DMS153 treated with DMSO at 0.1 percent for 48 hours (cell line): ENCODE results near the gene PSMB3.
A peak's percentile ranks its signal among the peaks of the same experiment; 100 is the strongest.
"Not testable (repeated sequence)": the region's sequence is repeated elsewhere in the genome, so short reads cannot be mapped to it uniquely, and the experiment has no call there.

ENCODE experiments used
- DNase-seq: peaks from one replicate; lab custom pipeline; 2025; ENCODE audit not compliant: unreplicated experiment; lab: John Stamatoyannopoulos, UW

PSMB3 gene

GRCh38 chr17:38748149-38748891, 4.2 kb upstream of the PSMB3 start, which contains the start of gene PCGF2:
TSS of gene PCGF2 (minus strand) at chr17:38748336. CDS start at chr17:38740402, 7,934 bp downstream.
- DNase-seq: peak; percentile 73

DNA sequence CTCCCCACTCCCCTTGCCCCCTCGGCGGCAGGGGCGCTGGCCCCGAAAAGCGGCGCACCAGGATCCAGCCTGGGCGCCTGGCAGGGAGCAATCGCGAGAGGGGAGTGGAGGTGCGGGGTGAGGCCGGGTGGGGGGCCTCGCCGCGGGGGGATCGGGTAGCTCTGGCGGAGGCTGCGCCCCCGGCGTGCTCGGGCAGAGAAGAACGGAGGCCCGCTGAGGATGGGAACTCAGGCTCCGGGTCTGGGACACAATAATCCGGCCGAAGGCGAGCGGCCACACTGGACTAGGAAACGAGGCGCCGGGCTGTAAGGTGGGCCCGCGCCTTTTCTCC, 3.7 kb upstream of the PSMB3 start:
- DNase-seq: no peak

- peak; percentile 34 for DNase-seq
Observed at GRCh38 chr17:38749223-38750043, 3.1 kb upstream of the PSMB3 start.

- DNase-seq: no peak
Observed at GRCh38 chr17:38750044-38750311, 2.6 kb upstream of the PSMB3 start.

DNA sequence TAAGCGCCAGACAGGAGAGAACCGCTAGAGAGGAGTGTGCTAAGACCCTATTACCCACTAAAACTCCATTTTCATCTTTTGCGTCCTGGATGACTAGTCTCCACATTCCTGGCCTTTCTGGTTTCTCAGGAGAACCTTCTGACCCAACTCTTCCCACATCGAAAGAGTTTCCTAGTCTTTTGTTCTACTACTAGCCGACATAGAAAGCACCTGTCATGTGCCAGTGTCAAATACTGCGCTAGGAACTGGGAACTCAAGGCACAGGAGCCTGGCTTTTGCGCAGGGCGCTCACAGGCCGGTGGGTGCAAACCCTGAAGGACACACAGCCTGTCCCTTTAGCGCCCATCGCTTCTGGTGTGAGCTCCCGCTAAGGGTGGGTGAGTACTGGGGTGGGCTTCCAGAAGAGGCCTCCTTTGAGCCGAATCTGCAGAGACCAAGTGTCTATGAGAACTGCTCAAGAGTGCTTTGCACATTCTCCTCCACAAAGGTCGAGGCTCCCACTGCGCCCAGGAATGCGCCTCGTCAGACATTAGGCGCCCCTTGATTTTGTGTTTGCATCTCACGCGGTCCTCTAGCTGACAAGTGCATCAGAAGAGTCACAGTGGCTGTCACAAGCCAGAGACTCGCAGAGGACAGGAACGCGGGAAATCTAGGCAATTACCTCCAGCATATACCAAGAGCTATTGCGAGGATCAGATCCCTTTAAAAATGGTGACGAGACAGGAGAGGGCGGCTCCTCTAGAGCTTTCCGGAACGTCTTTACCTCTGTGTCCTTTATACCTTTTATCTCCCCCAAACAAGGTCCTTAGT, 2.0 kb upstream of the PSMB3 start:
- DNase-seq: peak; percentile 35

DNA sequence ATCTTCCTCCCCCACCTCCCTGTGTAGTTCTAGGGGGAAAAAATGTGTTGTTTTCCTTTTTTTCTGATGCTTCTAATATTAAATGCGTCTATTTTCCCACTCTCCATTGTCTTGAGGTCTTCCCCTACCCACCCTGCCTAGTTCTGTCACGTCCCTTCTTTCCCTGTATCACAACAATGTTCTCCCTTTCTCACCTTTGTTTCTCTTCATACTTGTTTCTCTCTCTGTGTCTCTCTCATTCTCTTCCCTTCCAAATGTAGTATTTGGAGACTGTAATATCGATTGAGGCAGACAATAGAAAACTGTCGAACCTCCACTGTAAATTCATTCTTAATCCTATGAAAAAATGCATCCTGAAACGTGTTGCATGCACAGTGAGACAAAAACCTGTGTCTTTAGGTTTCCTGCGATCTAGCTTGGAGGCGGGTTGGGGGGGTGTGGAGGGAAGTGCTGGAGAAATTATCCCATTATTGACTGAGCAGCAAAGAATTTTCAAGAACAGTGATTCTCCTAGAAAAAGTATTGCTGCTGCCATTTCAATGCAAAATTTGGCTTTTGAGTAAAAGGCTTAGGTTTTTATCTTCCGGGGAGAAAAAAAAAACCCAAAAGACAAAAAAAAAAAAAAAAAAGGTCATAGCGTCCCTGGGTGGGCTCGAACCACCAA, 1.3 kb upstream of the PSMB3 start:
- peak; percentile 58 for DNase-seq

- DNase-seq: peak; percentile 75
Observed at GRCh38 chr17:38751808-38752307, 683 bp upstream of the PSMB3 start.

- no peak for DNase-seq
Observed at GRCh38 chr17:38753071-38753506, 548 bp downstream of the PSMB3 start.

DNA sequence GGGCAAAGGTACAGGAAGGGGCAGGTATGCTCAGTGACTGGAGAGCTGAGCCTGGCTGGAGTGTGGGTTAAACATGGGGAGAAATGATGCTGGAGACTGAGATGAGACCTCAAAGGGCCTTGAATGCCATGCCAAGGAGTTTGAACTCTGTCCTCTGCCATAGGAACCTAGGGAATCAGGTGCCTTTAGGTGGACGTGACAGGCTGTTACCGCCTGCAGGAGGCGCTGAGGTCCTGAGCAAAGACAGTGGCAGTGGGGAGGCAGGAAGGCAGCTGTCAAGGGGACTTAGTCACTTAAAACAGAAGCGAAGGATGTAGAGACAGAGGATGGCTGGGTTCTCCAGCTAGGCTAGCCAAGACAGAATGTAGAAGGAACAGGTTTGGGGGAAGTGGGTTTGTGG, 9.1 kb downstream of the PSMB3 start:
- no peak for DNase-seq

- DNase-seq: no peak
Observed at GRCh38 chr17:38762231-38762630, 9.7 kb downstream of the PSMB3 start.

GRCh38 chr17:38766341-38766740, 13.8 kb downstream of the PSMB3 start:
- DNase-seq: no peak

DNA sequence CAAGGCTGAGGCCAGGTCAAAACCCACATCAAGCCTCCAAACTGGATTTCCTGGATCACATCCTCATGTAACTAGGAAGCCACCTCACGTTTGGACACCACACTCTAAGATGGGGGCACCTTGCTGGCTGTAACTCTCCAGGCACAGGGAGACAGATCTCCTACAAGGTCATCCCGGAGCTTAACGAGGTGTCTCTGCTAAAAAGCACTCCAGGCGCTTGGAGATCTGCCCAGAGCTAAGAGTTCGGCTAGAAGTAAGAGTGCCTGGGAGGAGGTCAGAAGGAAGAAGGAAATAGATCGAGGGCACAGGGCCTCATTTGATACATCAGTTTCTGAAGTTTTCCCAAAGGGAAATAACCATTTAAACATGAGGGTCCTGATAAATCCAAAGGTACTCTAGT, 15.9 kb downstream of the PSMB3 start:
- DNase-seq: no peak

DNA sequence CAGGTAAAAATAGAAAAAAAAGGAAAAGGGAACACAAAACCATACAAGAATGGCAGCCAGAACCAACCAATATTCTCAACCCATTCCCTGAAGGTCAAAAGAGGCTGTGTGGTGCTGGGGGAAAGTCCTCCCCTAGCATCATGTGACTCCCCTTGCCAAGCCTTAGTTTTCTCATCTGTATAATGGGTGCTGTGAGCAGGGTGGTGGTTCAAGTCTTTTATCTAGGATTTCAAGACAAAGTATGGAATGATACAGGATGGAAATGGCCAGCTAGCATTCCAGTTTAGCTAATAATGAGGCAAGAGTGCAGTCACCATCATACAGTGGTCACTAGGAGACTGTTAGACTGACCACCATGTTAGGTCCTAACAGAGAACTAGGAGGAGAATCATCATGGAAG, 20.7 kb downstream of the PSMB3 start:
- no peak for DNase-seq

- no peak for DNase-seq
Observed at GRCh38 chr17:38777641-38778250, 25.2 kb downstream of the PSMB3 start.

DNA sequence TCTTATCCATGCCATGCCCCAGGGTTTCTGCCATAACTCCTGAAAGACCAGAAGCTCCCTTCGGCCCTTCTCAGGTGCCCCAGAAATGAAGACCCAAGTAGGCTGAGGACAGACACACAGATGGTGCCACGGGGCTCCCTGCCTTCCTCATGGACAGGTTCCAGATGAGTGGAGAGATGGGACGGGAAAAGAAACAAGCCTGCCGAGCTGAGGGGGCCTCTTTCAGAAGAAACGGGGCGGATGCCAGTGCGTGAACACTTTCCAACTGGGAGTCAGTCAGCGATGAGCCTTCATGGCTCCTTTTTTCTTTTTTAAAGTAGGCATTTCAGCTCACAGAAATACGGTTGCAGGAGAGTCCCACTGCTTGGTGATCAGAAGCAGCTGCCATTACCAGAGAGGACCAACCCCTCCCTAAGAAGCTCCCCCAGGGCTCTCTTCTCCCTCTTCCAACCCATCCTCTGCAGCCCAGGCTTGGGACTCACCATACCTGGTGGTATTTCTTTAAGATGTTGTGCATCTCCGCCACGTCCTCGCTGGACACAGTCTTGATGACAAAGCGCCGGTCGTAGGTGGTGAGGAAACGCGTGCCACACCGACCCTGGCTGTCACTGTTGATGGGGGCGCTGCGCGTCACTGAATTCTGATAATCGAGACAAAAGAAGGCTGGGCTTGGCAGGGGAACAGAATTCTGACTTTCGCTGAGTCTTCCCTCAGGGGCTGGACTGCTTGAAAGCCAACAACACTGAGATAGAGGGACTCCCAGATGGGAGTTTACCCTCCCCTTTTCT, 27.6 kb downstream of the PSMB3 start:
- DNase-seq: no peak

GRCh38 chr17:38783227-38783626, 30.7 kb downstream of the PSMB3 start:
- DNase-seq: no peak

DNA sequence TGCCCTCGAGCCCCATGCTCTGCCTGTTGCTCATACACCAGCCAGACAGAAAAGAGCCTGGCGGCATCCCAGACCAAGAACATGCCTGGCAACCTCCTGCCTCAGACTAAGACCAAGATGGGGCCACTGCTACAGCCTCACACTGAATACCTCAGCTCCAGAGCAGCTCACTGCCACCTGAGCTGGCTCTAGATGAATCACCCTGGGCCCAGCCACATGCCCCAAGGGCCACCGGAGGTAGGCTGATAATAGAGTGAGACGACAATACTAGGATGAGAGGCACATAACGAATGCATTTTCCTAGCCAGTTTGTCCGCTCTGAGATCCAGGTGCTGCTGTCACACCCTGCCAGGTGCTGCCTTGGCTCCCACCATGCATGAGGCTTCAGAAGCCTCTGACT, 33.8 kb downstream of the PSMB3 start:
- no peak for DNase-seq

GRCh38 chr17:38787999-38788398, 35.5 kb downstream of the PSMB3 start:
- DNase-seq: not testable (repeated sequence)

- no peak for DNase-seq
Observed at GRCh38 chr17:38789185-38789584, 36.6 kb downstream of the PSMB3 start.
